Activated CD8-positive, alpha-beta T cell treated with anti-CD3 and anti-CD28 coated beads for 36 hours (primary cell): Measurements from ENCODE around the gene TAX1BP1. TPM values are rescaled to one million over a fixed set of nuclear protein-coding genes. Genes with fewer than 3 reads are reported as not detected.

Source experiments
- ATAC-seq: fragments of 200-7000 bp; cut with Tn5 transposase; one replicate; pipeline ENCODE4 v1.10.0; 2021; ENCODE audit warnings: mild to moderate bottlenecking, moderate library complexity
- CTCF ChIA-PET: fragments of 350-600 bp; sonication (Branson Sonifier 250); formaldehyde crosslinking; loops from one replicate; lab custom pipeline; 2021; ENCODE audit warnings: antibody characterized with exemption; lab: Charles Lee
- POLR2A ChIA-PET: fragments of 350-600 bp; sonication (Branson Sonifier 250); formaldehyde crosslinking; loops from one replicate; lab custom pipeline; 2021; ENCODE audit warnings: antibody characterized with exemption; lab: Charles Lee
- DNase-seq: peaks from one replicate; pipeline ENCODE4 v3.0.0-alpha.2; 2020
- H3K27ac Mint-ChIP-seq: one replicate; pipeline ENCODE4 v1.8.0; 2021; ENCODE audit warnings: mild to moderate bottlenecking, mixed read lengths
- H3K27me3 Mint-ChIP-seq: one replicate; pipeline ENCODE4 v1.8.0; 2021; ENCODE audit warnings: mixed read lengths
- H3K36me3 Mint-ChIP-seq: one replicate; pipeline ENCODE4 v1.8.0; 2021; ENCODE audit warnings: low read depth, mixed read lengths
- H3K4me1 Mint-ChIP-seq: one replicate; pipeline ENCODE4 v1.8.0; 2021; ENCODE audit warnings: low read depth, mixed read lengths
- H3K4me3 Mint-ChIP-seq: one replicate; pipeline ENCODE4 v1.8.0; 2021; ENCODE audit warnings: mild to moderate bottlenecking, moderate library complexity, mixed read lengths
- H3K9me3 Mint-ChIP-seq: one replicate; pipeline ENCODE4 v1.8.0; 2021; ENCODE audit warnings: mixed read lengths
- CTCF ChIP-seq: fragments of 200-600 bp; IDR thresholded peaks from one replicate; pipeline ENCODE4 v1.8.0; 2022; ENCODE audit warnings: antibody characterized with exemption, mild to moderate bottlenecking
- intact Hi-C: fragments of 100-400 bp; cut with micrococcal nuclease; formaldehyde crosslinking; loops from one replicate; pipeline ENCODE4 v1.10.0; 2022
- total RNA-seq, 2 experiments: library from RNA; stranded (reverse); gene quantifications; one replicate each; pipeline ENCODE4 v1.2.3, GENCODE V29; 2021

The TAX1BP1 gene
- total RNA-seq, 2 experiments from 2014 or later, result 90.5 to 94.6 TPM

GRCh38 chr7:27873981-27874957, 134.3 kb downstream of the TAX1BP1 start:
- CTCF ChIA-PET, result no interaction called here
- Mint-ChIP-seq H3K27ac (no peak overlapping the region), H3K9me3 (no peaks in the 10 kb centered on the region), H3K36me3 (no peaks in the 10 kb centered on the region), H3K4me3 (no peak overlapping the region), H3K4me1 (no peaks in the 10 kb centered on the region), H3K27me3 (no peaks in the 10 kb centered on the region)
- intact Hi-C loops, result no loop called here
- no peak for DNase-seq
- ATAC-seq, result no peak
- POLR2A ChIA-PET, result no interaction called here
- no peak for TF ChIP-seq CTCF

GRCh38 chr7:27875061-27875460, 135.1 kb downstream of the TAX1BP1 start:
- H3K36me3 Mint-ChIP-seq, result no peaks in the 10 kb centered on the region

GRCh38 chr7:27875832-27876231, 135.9 kb downstream of the TAX1BP1 start:
- TF ChIP-seq CTCF, result no peak
- Mint-ChIP-seq H3K4me1 (no peaks in the 10 kb centered on the region), H3K27me3 (no peaks in the 10 kb centered on the region), H3K4me3 (no peak overlapping the region), H3K27ac (no peak overlapping the region), H3K36me3 (no peaks in the 10 kb centered on the region), H3K9me3 (no peaks in the 10 kb centered on the region)
- CTCF ChIA-PET, result no interaction called here
- no peak for DNase-seq
- intact Hi-C loops, result no loop called here
- no peak for ATAC-seq
- POLR2A ChIA-PET, result no interaction called here

More at GRCh38 chr7:27875061-27875460, 135.1 kb downstream of the TAX1BP1 start:
- no peaks in the 10 kb centered on the region for H3K27me3 Mint-ChIP-seq
- intact Hi-C loops, result no loop called here
- H3K4me3 Mint-ChIP-seq, result no peak overlapping the region
- TF ChIP-seq CTCF, result no peak
- ChIA-PET POLR2A (no interaction called here), CTCF (no interaction called here)
- H3K4me1 Mint-ChIP-seq, result no peaks in the 10 kb centered on the region
- ATAC-seq (no peak), DNase-seq (no peak)
- H3K9me3 Mint-ChIP-seq, result no peaks in the 10 kb centered on the region
- no peak overlapping the region for H3K27ac Mint-ChIP-seq

- no peaks in the 10 kb centered on the region for H3K27me3 Mint-ChIP-seq
- no peak for ATAC-seq
- no peaks in the 10 kb centered on the region for H3K36me3 Mint-ChIP-seq
- DNase-seq, result no peak
- intact Hi-C loops, result no loop called here
- H3K27ac Mint-ChIP-seq, result no peak overlapping the region
- POLR2A ChIA-PET, result no interaction called here
- TF ChIP-seq CTCF, result no peak
- CTCF ChIA-PET, result no interaction called here
- no peaks in the 10 kb centered on the region for H3K9me3 Mint-ChIP-seq
- H3K4me1 Mint-ChIP-seq, result no peaks in the 10 kb centered on the region
- no peak overlapping the region for H3K4me3 Mint-ChIP-seq
Measured at GRCh38 chr7:27876756-27877155, 136.8 kb downstream of the TAX1BP1 start.

Other genes starting within 250 kb of the TAX1BP1 start
- gene HIBADH, start 77.3 kb upstream of the TAX1BP1 start, total RNA-seq, result 10 to 100 TPM; 20.7 to 20.9 TPM